HG03460 (cell line): ENCODE measurements around the gene RBM10.

Source experiments
- ATAC-seq: cut with Tn5 transposase; IDR thresholded peaks from one replicate; pipeline ENCODE4 v1.9.1; 2021; ENCODE audit not compliant: unreplicated experiment

Gene RBM10

DNA sequence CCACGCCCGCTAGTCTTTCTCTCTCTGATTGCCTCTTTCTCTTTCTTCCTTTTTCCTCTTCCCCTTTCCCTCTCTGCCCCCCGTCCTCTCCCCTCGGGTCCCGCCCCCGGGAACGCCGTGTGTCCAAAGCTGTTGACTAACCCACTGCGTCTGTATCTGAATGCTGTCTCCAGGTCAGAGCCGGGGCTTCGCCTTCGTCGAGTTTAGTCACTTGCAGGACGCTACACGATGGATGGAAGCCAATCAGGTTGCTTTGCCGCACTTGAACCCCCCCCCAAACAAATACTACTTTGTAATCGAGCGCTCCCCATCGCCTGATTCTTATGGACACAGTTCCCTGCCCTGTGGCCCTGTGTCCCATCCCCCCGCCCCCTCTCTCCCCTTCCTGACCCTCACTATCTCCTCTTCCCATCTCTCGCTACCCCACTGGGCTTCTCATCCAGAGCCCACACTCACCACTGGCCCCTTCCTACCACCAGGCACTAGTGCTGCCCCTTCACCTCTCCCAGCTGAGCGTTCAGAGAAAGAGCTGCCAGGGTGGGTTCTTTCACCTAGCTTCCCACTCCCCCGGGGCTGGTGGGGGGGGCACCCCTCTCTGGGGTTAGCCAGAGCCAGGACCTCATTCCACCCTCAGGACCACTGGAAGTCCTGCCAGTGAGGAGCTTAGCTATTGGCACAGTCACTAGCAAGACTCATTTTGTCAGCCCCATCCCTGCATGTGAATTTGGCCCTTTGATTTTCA is 30.0 kb downstream of the RBM10 start:
- no peak for ATAC-seq

GRCh38 chrX:47175588-47175980 is 30.6 kb downstream of the RBM10 start:
- ATAC-seq, result no peak

GRCh38 chrX:47176101-47176740 is 31.2 kb downstream of the RBM10 start:
- ATAC-seq, result no peak

DNA sequence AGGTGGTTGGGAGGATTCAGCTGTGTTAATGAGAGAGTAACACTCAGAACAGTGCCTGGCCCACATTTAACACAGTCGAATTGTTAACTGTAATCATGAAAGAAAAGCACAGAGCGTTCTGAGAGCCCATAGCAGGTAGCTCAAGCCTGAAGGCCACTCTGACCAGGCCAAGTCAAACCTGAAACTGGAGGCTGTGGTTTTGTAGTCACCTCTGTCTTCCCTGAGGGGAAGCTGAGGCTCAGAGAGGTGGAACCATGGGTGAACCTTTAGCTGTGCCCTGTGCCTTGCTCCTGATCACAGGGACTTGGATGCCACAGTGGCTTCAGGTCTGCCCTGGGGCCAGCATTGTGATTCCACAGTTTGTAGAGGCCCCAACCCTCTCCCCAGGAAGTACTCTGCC is 32.1 kb downstream of the RBM10 start:
- no peak for ATAC-seq

- ATAC-seq, result no peak
Measured at GRCh38 chrX:47178337-47178736, 33.3 kb downstream of the RBM10 start.

GRCh38 chrX:47179221-47179927 is 34.4 kb downstream of the RBM10 start:
- no peak for ATAC-seq

DNA sequence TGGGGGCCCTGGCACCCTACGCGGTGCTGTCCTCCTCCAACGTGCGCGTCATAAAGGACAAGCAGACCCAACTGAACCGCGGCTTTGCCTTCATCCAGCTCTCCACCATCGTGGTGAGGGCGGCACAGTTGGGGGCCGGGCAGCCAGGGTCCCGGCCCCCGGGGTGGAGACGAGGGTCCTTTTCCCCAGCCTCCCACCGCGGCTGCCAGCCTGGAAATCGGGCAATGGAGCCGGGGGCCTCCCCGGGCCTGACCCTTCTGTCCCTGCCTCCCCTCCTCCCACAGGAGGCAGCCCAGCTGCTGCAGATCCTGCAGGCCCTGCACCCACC is 34.9 kb downstream of the RBM10 start:
- no peak for ATAC-seq

- no peak for ATAC-seq
Measured at GRCh38 chrX:47180346-47180745, 35.3 kb downstream of the RBM10 start.

DNA sequence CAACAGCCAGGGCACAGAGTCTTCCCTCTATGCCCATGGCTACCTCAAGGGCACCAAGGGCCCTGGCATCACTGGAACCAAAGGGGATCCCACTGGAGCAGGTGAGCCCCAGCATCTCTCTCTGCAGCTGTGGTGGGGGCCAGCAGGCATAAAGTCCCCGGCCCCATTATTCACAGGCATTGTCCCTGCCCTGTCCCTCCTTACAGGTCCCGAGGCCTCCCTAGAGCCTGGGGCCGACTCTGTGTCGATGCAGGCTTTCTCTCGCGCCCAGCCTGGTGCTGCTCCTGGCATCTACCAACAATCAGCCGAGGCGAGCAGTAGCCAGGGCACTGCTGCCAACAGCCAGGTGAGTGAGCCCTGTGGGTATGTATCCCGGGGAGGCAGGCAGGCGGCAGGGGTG is 36.3 kb downstream of the RBM10 start:
- ATAC-seq, result no peak

DNA sequence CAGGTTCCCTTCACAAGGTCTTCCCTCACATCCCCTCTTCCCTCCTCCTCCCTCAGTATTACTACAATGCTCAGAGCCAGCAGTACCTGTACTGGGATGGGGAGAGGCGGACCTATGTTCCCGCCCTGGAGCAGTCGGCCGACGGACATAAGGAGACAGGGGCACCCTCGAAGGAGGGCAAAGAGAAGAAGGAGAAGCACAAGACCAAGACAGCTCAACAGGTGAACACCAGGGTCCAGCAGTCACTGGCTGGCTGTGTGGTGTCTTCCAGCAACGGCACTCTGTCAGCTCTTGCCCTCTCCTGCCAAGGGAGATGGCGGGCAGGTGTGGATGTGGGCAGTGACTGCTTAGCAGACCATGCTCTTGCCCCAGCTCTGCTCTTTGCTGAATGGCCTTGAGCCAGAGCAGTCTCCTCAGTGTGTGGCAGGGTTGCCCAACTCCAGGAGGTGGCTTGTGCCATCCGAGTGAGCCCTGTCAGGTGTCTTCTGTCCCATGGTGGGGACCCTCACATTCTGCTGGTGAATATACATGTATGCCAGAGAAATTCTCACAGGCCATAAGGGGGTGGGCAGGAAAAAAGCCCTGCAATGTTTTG is 37.2 kb downstream of the RBM10 start:
- ATAC-seq, result no peak

- no peak for ATAC-seq
Measured at GRCh38 chrX:47184486-47184885, 39.5 kb downstream of the RBM10 start.

DNA sequence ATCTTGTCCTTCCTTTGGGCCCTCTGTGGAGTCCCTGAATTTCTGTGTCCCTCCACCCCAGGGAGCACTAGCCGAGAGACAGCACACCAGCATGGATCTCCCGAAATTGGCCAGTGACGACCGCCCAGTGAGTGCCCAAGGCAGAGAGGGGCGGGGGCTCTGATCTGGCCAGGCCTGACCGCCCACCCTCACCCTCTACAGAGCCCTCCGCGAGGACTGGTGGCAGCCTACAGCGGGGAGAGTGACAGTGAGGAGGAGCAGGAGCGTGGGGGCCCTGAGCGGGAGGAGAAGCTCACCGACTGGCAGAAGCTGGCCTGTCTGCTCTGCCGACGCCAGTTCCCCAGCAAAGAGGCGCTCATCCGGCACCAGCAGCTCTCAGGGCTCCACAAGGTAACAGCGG is 40.2 kb downstream of the RBM10 start:
- ATAC-seq, result no peak

DNA sequence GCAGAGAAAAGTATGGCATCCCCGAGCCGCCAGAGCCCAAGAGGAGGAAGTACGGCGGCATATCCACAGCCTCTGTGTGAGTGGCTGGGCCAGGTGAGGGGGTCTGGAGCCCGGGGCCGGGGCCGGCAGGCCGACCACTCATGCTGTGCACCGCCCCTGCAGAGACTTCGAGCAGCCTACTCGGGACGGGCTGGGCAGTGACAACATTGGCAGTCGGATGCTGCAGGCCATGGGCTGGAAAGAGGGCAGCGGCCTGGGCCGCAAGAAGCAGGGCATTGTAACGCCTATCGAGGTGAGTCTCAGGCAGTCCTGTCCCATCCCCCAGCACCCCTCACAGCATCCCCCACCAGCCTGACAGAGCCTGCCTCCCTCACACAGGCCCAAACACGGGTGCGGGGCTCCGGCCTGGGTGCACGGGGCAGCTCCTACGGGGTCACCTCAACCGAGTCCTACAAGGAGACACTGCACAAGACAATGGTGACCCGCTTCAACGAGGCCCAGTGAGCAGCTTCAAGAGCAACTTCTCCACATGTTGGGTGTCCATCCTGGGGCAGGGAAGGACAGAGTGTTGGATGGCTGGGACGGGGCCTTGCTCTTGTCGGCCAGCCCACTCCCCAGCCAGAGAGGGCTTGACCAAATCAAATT is 41.2 kb downstream of the RBM10 start:
- no peak for ATAC-seq

DNA sequence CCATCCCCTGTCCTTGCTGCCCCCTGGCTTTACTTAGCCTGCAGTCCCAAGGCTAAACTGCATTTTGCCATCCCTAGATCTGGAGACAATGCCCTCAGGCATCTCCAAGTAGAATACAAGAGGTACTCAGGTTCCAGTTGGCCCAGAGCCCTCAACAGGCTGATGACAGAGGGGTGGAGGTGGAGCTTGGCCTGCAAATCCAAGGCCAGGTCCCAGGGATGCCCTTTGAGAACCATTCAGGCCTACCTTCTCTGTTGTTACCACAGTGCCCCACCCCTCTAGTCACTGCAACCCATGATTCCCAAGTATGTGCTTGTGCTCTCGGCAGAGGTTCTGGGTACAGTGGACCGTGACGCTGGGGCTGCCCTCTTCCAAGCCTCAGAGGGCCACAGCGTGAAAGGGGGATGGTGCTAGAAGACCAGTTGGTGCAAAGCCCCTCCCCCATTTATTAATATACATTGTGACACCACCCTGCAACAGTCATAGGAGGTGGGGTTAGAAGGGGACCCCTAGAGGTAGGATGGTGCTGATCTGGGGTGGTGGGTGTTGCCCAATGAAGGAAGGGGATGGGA is 42.2 kb downstream of the RBM10 start:
- no peak for ATAC-seq

DNA sequence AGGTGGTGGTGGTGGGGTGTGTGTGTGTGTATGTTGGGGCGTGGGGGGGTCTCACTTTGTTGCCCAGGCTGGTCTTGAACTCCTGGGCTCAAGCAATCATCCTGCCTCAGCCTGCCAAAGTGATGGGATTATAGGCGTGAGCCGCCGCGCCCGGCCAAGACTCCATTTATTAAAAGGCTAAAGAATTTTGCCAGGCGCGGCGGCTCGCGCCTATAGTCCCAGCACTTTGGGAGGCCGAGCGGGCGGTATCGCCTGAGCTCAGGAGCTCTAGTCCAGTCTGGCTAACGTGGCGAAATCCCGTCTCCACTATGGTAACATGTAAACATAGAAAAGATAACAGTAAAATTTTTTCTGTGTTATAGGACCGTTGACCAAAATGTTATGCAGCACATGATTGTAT is 44.9 kb downstream of the RBM10 start:
- ATAC-seq, result no peak

DNA sequence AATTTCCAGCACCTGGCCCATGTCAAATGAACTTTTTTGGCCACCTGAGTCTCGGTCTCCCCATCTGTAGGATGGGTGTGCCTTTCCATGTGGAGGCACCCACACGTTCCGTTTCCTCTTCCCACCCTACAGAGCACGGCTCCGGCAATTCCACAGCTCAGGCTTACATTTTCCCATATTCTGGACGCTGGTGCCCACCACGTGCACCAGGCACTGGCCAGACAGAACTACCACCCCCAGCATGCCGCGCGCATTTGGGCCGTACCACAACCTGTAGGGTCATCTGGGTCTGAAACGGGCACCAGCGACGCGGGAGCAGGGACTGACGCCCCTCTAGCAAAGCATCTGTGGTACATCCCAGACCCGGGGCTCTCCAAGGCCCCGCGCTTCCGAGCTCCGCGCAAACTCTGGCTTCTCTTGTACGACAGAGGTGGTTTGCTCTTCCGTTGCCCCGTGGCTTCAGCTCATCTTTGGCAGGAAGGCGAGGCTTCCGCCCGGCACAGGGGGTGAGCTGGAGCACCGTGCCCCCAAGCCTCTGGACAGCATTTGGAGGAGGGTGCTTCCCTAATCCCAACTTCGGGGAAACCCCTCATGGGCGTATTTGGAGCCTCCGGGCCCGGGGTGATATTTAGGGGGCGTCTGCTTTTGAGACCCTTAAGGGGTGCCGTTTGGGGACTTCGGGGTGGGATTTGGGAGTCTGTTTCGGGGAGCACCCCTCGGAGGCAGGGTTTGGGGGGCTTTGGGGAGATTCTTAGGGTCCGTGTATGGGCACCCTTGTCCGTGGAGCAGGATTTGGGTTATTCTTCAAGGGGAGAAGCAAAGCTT is 45.6 kb downstream of the RBM10 start:
- ATAC-seq, result peak; percentile 70

- no peak for ATAC-seq
Measured at GRCh38 chrX:47191331-47191730, 46.3 kb downstream of the RBM10 start.

DNA sequence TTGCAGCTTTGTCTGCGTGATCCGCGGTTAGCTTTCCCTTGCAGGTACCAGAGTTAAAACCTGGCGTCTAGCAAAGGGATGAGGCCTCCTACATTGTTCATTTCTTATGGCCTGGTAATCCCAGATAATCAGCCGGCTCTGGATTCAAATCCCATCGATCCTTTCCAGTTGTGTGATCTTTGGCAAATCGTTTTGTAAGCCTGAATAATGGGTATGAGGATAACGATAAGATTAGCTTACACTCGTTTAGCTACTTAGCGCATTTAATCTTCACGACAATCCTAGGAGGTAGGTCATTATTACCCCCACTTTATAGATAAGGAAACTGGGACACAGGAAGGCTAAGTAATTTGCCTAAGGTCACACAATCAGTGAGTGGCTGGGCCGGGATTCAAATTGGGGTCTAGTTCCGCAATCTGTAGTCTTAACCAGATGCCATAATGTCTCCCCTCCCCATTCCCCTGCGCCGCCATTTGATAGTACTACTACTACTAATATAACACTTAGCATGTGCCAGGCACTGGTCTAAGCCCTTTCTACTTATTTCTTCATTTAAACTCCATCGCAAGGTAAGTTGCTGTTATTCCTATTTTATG is 46.9 kb downstream of the RBM10 start:
- ATAC-seq, result no peak

GRCh38 chrX:47193475-47194193 is 48.6 kb downstream of the RBM10 start, which contains the start of gene UBA1:
UBA1 (plus strand) TSS chrX:47193829; CDS start chrX:47198803, 4,974 bp downstream.
- peak; percentile 47 for ATAC-seq
